H1 (cell line): ENCODE data around the gene CCDC30. TPM values are rescaled to one million over a fixed set of nuclear protein-coding genes. Genes with fewer than 3 reads are reported as not detected.

Experiments used
- CTCF ChIA-PET: fragments of 300-600 bp; sonication (Branson Sonifier 250); formaldehyde crosslinking; loops from one replicate; lab custom pipeline; 2021; ENCODE audit not compliant: partially characterized antibody; lab: Charles Lee
- POLR2A ChIA-PET: fragments of 300-600 bp; sonication (Branson Sonifier 250); formaldehyde crosslinking; loops from one replicate; lab custom pipeline; 2021; ENCODE audit warnings: inconsistent platforms; ENCODE audit not compliant: partially characterized antibody; lab: Charles Lee
- DNase-seq, 2 experiments: peaks; one replicate each; pipeline versions ENCODE4 v3.0.0 to v3.0.0-alpha.2; 2010 to 2022; ENCODE audit warnings: low spot score in 2 of 2, low read depth in 1 of 2, mixed read lengths in 1 of 2
- FAIRE-seq: peaks from 2 replicates; lab custom pipeline; 2011; peaks lifted over from hg19 to GRCh38; lab: Jason Lieb, UNC
- H2AFZ ChIP-seq: 2 replicates; pipeline ENCODE4 v1.8.1; 2012; ENCODE audit warnings: low read length, inconsistent platforms
- H2AK5ac ChIP-seq: 2 replicates; pipeline ENCODE4 v1.6.1; 2013; ENCODE audit warnings: low read depth, low read length
- H2BK120ac ChIP-seq: replicated peaks from 2 replicates; pipeline ENCODE3; 2013; ENCODE audit warnings: low read depth, low read length, inconsistent platforms
- H2BK12ac ChIP-seq: 2 replicates; pipeline ENCODE4 v1.6.1; 2013; ENCODE audit warnings: low read depth, low read length
- H2BK15ac ChIP-seq: 2 replicates; pipeline ENCODE4 v1.6.1; 2013; ENCODE audit warnings: low read length
- H2BK20ac ChIP-seq: 2 replicates; pipeline ENCODE4 v1.6.1; 2013; ENCODE audit warnings: low read length
- H2BK5ac ChIP-seq: 2 replicates; pipeline ENCODE4 v1.6.1; 2013; ENCODE audit warnings: low read depth, low read length
- H3K14ac ChIP-seq: 2 replicates; pipeline ENCODE4 v1.6.1; 2013; ENCODE audit warnings: inconsistent platforms; ENCODE audit not compliant: insufficient read length
- H3K18ac ChIP-seq: 2 replicates; pipeline ENCODE4 v1.6.1; 2013; ENCODE audit warnings: low read length; ENCODE audit errors: extremely low read depth
- H3K23ac ChIP-seq: 2 replicates; pipeline ENCODE4 v1.6.1; 2013; ENCODE audit warnings: inconsistent platforms; ENCODE audit not compliant: insufficient read length
- H3K23me2 ChIP-seq: 2 replicates; pipeline ENCODE4 v1.6.1; 2013; ENCODE audit warnings: low read depth, low read length
- H3K27ac ChIP-seq: 2 replicates; pipeline ENCODE4 v1.6.1; 2011; ENCODE audit warnings: low read depth, low read length, inconsistent platforms
- H3K27me3 ChIP-seq, 4 experiments: replicated peaks in 1 of 4; 1 replicate in 1 of 4; 2 replicates in 3 of 4; pipeline versions ENCODE4 v1.6.1 to v1.8.1; 2011 to 2013; ENCODE audit warnings: low read length in 3 of 4, mild to moderate bottlenecking in 3 of 4, inconsistent platforms in 2 of 4, mixed read lengths in 2 of 4, moderate library complexity in 1 of 4; ENCODE audit not compliant: control insufficient read depth in 3 of 4, insufficient read depth in 3 of 4; ENCODE audit errors: extremely low read depth in 1 of 4
- H3K36me3 ChIP-seq, 4 experiments: 2 replicates each; pipeline versions ENCODE4 v1.6.1 to v1.8.1; 2011 to 2013; ENCODE audit warnings: mild to moderate bottlenecking in 4 of 4, low read length in 3 of 4, moderate library complexity in 2 of 4, control low read depth in 1 of 4, inconsistent platforms in 1 of 4; ENCODE audit not compliant: insufficient read depth in 4 of 4, control insufficient read depth in 2 of 4
- H3K4ac ChIP-seq: replicated peaks from 2 replicates; pipeline ENCODE3; 2013; ENCODE audit warnings: low read length, low read depth, mixed read lengths, inconsistent platforms; ENCODE audit not compliant: insufficient read length
- H3K4me1 ChIP-seq, 4 experiments: replicated peaks in 1 of 4; 1 replicate in 1 of 4; 2 replicates in 3 of 4; pipeline versions ENCODE4 v1.6.1 to v1.8.1; 2011 to 2013; ENCODE audit warnings: low read length in 3 of 4, inconsistent platforms in 2 of 4, mixed read lengths in 1 of 4; ENCODE audit not compliant: insufficient read depth in 4 of 4, control insufficient read depth in 3 of 4
- H3K4me2 ChIP-seq, 2 experiments: 2 replicates each; pipeline versions ENCODE4 v1.6.1 to v1.8.1; 2011 to 2013; ENCODE audit warnings: low read depth in 2 of 2, low read length in 2 of 2, control low read depth in 1 of 2, inconsistent platforms in 1 of 2, mild to moderate bottlenecking in 1 of 2; ENCODE audit not compliant: insufficient read depth in 1 of 2
- H3K4me3 ChIP-seq, 4 experiments: fragments of 200-600, 300-600 bp in 1 of 4; sonication (generic), shearing (Covaris generic), sonication (Bioruptor Twin) in 1 of 4; 2 replicates each; pipeline versions ENCODE4 v1.5.1 to v1.8.1; 2011 to 2016; ENCODE audit warnings: low read length in 4 of 4, low read depth in 3 of 4, control low read depth in 2 of 4, inconsistent platforms in 2 of 4, mild to moderate bottlenecking in 2 of 4, mixed read lengths in 1 of 4, moderate library complexity in 1 of 4; ENCODE audit not compliant: insufficient read depth in 2 of 4; ENCODE audit errors: extremely low read depth in 1 of 4
- H3K56ac ChIP-seq: replicated peaks from 2 replicates; pipeline ENCODE3; 2013; ENCODE audit warnings: low read depth, mild to moderate bottlenecking, mixed read lengths, low read length, inconsistent platforms; ENCODE audit not compliant: insufficient read length
- H3K79me1 ChIP-seq: 2 replicates; pipeline ENCODE4 v1.6.1; 2013; ENCODE audit warnings: low read depth, low read length, control low read depth
- H3K79me2 ChIP-seq, 2 experiments: 2 replicates each; pipeline versions ENCODE4 v1.6.1 to v1.8.1; 2012 to 2013; ENCODE audit warnings: low read length in 2 of 2, mild to moderate bottlenecking in 2 of 2, inconsistent platforms in 1 of 2; ENCODE audit not compliant: insufficient read depth in 2 of 2, control insufficient read depth in 1 of 2
- H3K9ac ChIP-seq, 4 experiments: replicated peaks in 1 of 4; 1 replicate in 1 of 4; 2 replicates in 3 of 4; pipeline versions ENCODE4 v1.6.1 to v1.8.1; 2011 to 2013; ENCODE audit warnings: low read depth in 3 of 4, low read length in 3 of 4, control low read depth in 2 of 4, mild to moderate bottlenecking in 2 of 4, moderate library complexity in 2 of 4, inconsistent platforms in 1 of 4; ENCODE audit errors: extremely low read depth in 1 of 4
- H3K9me3 ChIP-seq, 2 experiments: 2 replicates each; pipeline versions ENCODE4 v1.6.1 to v1.8.1; 2012 to 2013; ENCODE audit warnings: mild to moderate bottlenecking in 2 of 2, moderate library complexity in 2 of 2, control low read depth in 1 of 2, inconsistent platforms in 1 of 2, low read depth in 1 of 2, low read length in 1 of 2, mixed read lengths in 1 of 2; ENCODE audit not compliant: insufficient read depth in 2 of 2
- H4K20me1 ChIP-seq, 2 experiments: replicated peaks in 1 of 2; 2 replicates each; pipeline versions ENCODE3 to v1.8.1; 2011 to 2013; ENCODE audit warnings: inconsistent platforms in 2 of 2, low read length in 2 of 2, mild to moderate bottlenecking in 1 of 2; ENCODE audit not compliant: insufficient read depth in 2 of 2, control insufficient read depth in 1 of 2
- H4K5ac ChIP-seq: 2 replicates; pipeline ENCODE4 v1.6.1; 2013; ENCODE audit warnings: low read length, low read depth, mixed read lengths, inconsistent platforms; ENCODE audit not compliant: insufficient read length
- H4K8ac ChIP-seq: 2 replicates; pipeline ENCODE4 v1.8.0; 2013; ENCODE audit warnings: mild to moderate bottlenecking, moderate library complexity, low read length, inconsistent platforms; ENCODE audit not compliant: insufficient read depth; ENCODE audit errors: extremely low read depth
- H4K91ac ChIP-seq: replicated peaks from 2 replicates; pipeline ENCODE3; 2013; ENCODE audit warnings: low read length, mixed read lengths, inconsistent platforms; ENCODE audit not compliant: insufficient read length
- CEBPB ChIP-seq: IDR thresholded peaks from 2 replicates; pipeline ENCODE4 v1.6.1; 2012; ENCODE audit warnings: low read depth, low read length
- POLR2A ChIP-seq, 2 experiments: IDR thresholded peaks; 1 replicate in 1 of 2; 2 replicates in 1 of 2; pipeline ENCODE4 v1.6.1; 2011; ENCODE audit warnings: low read depth in 2 of 2, low read length in 2 of 2, mild to moderate bottlenecking in 2 of 2; ENCODE audit errors: control extremely low read depth in 1 of 2
- POU5F1 ChIP-seq: IDR thresholded peaks from 2 replicates; pipeline ENCODE4 v1.6.1; 2011; ENCODE audit warnings: low read depth, mild to moderate bottlenecking, low read length, moderate library complexity
- SIRT6 ChIP-seq: IDR thresholded peaks from one replicate; pipeline ENCODE4 v1.7.1; 2012; ENCODE audit warnings: low read length, inconsistent platforms
- WGBS, 2 experiments: shearing (Covaris generic) in 1 of 2; methylation state at CpG; one replicate each; pipeline versions ENCODE4 v1.1.6 to v1.1.7; 2013 to 2015; ENCODE audit warnings: low lambda C conversion rate in 2 of 2, mixed read lengths in 2 of 2, inconsistent platforms in 1 of 2, low coverage in 1 of 2, missing lambda C conversion rate in 1 of 2; ENCODE audit not compliant: insufficient replicate concordance in 2 of 2, insufficient coverage in 1 of 2, insufficient read length in 1 of 2; ENCODE audit errors: extremely low coverage in 1 of 2, missing lambda C conversion rate in 1 of 2; 5-methylcytosine and 5-hydroxymethylcytosine counted together
- polyA plus RNA-seq, 7 experiments: library from polyadenylated mRNA; depleted of rRNA in 3 of 7; stranded (reverse) in 5 of 7; unstranded in 2 of 7; fragments of >200 nt in 5 of 7; fragments of 200-250 nt in 2 of 7; gene quantifications; 1 replicate in 5 of 7; 2 replicates in 1 of 7; 4 replicates in 1 of 7; pipeline versions ENCODE4 v1.2.1 to v1.2.3, GENCODE V29; 2011 to 2013; ENCODE audit warnings: missing spikeins in 2 of 7, mixed read lengths in 2 of 7
- total RNA-seq: library from RNA; stranded (reverse); fragmentation: NEBNext Ultra II Directional; extraction: Animal tissue kit (Norgen Biotek cat#: 25700); gene quantifications from 2 replicates; pipeline ENCODE4 v1.2.1, GENCODE V29; 2021
- TF ChIP-seq, protein P1 (sequence below): IDR thresholded peaks from 2 replicates; pipeline ENCODE4 v1.6.1; 2011; ENCODE audit warnings: low read length, improper control_type of control experiment

Gene CCDC30
- total and polyA plus RNA-seq, 2 of the 8 experiments (the other 6 are each of a cell fraction or from before 2014, with no cell fraction given): 0.60 to 1.8 TPM

DNA sequence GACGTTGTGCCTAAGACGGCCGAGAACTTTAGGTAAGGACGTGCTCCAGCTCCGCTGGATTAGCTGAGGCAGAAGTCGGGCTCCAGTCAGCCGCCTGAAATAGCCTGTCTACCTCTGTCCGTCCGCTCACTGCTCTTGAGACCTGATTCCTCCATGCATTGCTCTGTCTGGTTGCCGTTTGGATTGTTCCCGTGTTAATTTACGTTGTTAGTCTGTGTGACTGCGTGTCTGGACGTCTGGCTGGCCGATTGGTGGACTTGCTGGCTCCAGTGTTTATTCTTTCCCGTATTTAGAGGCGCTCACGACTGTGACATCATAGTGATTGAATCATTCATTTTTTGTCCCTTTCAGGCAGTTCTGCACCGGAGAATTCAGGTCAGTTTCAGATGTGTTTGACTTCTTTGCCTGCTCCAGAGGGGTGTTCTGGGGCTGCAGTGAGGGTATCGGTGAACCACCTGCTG, 195.8 kb downstream of the CCDC30 start:
- no peak overlapping the region for H2AK5ac ChIP-seq
- no peak overlapping the region for H3K14ac ChIP-seq
- no peaks in the 10 kb centered on the region for H3K9me3 ChIP-seq
- H4K91ac ChIP-seq: no peak overlapping the region
- H3K4me1 ChIP-seq: peaks cover 0 to 5% (median 3%) of the 10 kb centered on the region in 4 experiments; a peak in 4 of 7 replicates
- peaks cover 0 to 31% of the 10 kb centered on the region in 2 experiments; a peak in 2 of 4 replicates for H3K79me2 ChIP-seq
- H4K5ac ChIP-seq: no peak overlapping the region
- peak overlapping the region; percentile 60 for H3K27ac ChIP-seq
- no peak for FAIRE-seq
- TF ChIP-seq, protein P1, sequence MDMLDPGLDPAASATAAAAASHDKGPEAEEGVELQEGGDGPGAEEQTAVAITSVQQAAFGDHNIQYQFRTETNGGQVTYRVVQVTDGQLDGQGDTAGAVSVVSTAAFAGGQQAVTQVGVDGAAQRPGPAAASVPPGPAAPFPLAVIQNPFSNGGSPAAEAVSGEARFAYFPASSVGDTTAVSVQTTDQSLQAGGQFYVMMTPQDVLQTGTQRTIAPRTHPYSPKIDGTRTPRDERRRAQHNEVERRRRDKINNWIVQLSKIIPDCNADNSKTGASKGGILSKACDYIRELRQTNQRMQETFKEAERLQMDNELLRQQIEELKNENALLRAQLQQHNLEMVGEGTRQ: no peak
- TF ChIP-seq POLR2A (IDR thresholded peaks at IDR 0.05; ENCODE audit: control extremely low read depth in 1 of 2, low read depth in 2 of 2, low read length in 2 of 2) (no peak), POU5F1 (no peak), CEBPB (no peak), SIRT6 (no peak)
- H2BK15ac ChIP-seq: no peak overlapping the region
- peak overlapping the region; percentile 92 for H2AFZ ChIP-seq
- H2BK20ac ChIP-seq: no peak overlapping the region
- no peak overlapping the region for H2BK12ac ChIP-seq
- no peak overlapping the region for H4K8ac ChIP-seq
- WGBS, 2 experiments: 10% methylated on average over 20 of the region's 20 CpGs; no CpG with 5 or more reads in 1 of the 2 experiments
- H3K18ac ChIP-seq: peak overlapping the region; percentile 52; the same call in 1 of the 2 replicates
- H3K4me3 ChIP-seq: peak overlapping the region; percentile 87 to 98 (median 92)
- no peak overlapping the region for H3K4ac ChIP-seq
- H4K20me1 ChIP-seq: peaks cover 0 to 5% of the 10 kb centered on the region in 2 experiments
- H3K56ac ChIP-seq: no peak overlapping the region
- no peak overlapping the region for H3K23ac ChIP-seq
- peaks cover 10% of the 10 kb centered on the region for H3K23me2 ChIP-seq
- CTCF ChIA-PET: interaction anchor here (0.6 to 1.4 kb wide), 3 partner anchors 12 to 81 kb away, joined by 3 to 4 read pairs (median 3); no protein-coding TSS in a partner anchor
- H2BK5ac ChIP-seq: peak overlapping the region; percentile 63; the same call in 1 of the 2 replicates
- H3K9ac ChIP-seq: peak overlapping the region; percentile 58 to 83 (median 77)
- no peak for DNase-seq
- no peak overlapping the region for H2BK120ac ChIP-seq
- H3K4me2 ChIP-seq: peak overlapping the region; percentile 95 to 96
- peaks cover 3 to 27% (median 9%) of the 10 kb centered on the region in 4 experiments; a peak in 5 of 8 replicates for H3K36me3 ChIP-seq
- H3K79me1 ChIP-seq: peaks cover 9% of the 10 kb centered on the region; the same call in 1 of the 2 replicates
- POLR2A ChIA-PET: interaction anchor here (0.6 to 2.5 kb wide), 6 partner anchors 12 to 187 kb away, joined by 4 to 33 read pairs (median 5); partner anchors contain the start of genes YBX1 and ZNF691
- H3K27me3 ChIP-seq: no peaks in the 10 kb centered on the region
